Activated T-helper 1 cell treated with Interleukin-2 at 50 U/mL for 16 hours (primary cell): ENCODE results near the gene TENM3.

Source experiments
- DNase-seq: peaks from one replicate; pipeline ENCODE4 v3.0.0-alpha.2; 2020; ENCODE audit warnings: low read depth

The TENM3 gene

DNA sequence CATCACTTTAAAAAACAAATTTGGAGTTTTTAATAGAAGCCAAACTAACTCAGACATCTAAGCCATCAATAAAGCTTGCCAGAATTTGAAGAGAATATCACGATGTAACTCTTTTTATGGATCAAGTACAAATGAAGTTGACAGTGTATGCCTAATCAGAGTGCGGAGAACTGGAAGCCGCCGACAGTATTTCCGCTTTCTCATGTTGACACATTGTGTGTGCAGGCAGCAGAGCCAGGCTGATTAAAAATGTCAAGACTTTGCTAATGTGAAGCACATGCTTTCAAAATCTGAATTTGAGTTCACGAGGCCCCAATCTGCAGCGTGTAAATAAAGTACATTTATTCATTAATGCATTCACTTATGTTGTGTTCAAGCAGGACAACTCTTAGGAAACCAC, 161.2 kb downstream of the TENM3 start:
- no peak for DNase-seq

DNA sequence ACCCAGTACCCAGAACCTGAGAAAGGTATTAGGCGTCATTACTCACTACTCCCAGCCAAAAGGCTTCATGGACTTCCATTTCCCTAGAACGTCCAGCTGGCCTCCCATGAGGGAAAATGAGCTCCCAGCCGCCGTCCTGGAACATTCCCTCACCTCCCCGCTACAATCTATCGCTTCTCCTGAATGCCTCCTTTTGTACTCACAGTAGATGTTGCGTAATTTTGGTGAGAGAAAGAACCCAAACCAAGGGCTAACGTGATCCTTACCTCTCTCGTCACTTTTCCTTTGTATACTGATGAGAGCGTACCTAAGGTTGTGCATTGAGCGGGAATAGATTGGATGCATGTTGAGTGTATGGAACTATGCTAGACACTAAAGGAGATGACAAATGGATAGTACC, 161.9 kb downstream of the TENM3 start:
- DNase-seq = no peak

DNA sequence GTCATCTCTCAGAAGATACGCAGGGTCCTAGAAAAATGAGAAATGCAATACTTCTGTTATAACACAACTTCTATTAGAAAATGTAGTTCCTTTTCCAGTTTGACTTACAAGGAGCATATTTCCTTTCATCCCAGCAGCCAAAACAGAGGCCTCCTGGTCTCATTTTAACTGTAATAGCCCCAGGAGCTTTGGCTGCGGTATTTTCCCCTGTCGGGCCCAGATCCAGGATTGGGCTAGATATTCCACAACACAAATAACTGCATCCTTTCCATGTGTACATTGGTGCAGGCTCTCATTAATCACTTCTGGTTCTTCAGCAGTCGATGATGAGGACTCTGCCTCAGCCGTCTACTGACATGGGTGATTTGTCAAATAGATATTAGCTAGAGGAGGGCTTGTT, 166.1 kb downstream of the TENM3 start:
- DNase-seq = no peak

DNA sequence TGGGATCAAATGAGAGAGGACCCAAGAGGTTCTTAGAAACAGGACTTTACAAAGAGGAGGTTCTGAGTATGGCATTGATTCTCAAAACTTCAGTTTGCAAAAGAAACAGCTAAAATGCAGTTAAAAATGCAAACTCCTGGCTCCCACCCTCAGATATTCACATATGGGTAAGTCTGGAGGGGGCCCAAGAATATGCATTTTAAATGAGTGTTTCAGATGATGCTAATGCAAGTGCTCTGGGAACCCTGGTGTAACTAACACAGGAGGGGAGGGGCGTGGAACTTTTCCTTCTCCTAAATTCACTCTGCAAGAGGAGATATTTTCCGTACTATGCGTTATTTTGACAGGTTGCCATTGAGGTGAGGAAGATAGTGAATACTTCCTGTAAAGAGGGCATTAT, 168.2 kb downstream of the TENM3 start:
- DNase-seq = no peak

DNA sequence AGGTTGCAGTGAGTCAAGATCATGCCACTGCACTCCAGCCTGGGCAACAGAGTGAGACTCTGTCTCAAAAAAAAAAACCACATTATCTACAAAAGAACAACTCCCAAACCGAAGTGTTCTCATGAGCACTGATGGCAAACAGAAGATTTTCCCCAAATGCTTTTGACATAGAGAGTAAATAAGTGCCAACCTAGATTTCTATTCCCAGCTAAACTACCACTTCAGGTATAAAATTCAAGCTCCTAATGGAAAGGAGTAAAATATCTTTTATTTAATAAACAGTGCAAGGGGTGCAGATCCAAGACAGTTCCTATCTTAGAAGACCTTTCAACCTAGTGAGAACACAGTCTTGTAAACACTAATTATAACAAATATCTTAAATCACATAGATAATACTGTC, 170.3 kb downstream of the TENM3 start:
- no peak for DNase-seq

DNA sequence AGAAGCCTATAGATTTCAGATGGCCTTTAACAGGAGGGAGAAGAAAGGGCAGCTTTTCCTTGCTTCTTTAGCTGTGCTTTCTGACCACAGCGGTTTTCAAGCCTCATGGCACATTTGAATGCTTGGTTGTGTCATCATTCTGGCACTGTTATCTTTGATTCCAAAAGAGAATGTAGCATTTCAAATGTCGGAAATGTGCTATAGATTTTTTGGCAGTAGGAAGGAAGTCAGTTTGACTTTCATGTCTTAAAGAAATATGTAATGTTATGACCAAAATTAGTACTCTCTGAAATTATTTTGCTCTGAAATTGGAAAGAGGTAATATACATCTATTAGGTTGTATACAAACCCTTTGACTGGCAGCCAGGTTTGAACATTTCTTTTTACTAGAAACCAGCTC, 171.9 kb downstream of the TENM3 start:
- DNase-seq = no peak

DNA sequence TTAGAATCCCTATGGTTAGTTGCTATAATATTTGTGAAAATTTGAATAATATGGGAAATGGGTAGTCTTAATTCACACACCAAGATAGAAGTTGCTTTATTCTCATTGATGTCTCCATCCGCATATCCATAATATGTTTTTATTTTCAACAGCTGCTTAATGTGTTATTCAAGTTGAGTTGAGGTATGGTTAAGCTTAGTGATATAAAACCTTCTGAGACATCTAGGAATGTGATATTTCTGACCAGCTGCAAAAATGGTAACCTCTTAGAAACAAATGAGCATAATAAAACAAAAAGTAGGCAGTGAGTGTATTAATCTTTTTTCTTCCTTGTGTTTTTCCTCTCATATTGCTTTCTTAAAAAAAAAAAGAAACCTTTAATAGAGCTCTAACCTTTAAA, 172.9 kb downstream of the TENM3 start:
- no peak for DNase-seq

DNA sequence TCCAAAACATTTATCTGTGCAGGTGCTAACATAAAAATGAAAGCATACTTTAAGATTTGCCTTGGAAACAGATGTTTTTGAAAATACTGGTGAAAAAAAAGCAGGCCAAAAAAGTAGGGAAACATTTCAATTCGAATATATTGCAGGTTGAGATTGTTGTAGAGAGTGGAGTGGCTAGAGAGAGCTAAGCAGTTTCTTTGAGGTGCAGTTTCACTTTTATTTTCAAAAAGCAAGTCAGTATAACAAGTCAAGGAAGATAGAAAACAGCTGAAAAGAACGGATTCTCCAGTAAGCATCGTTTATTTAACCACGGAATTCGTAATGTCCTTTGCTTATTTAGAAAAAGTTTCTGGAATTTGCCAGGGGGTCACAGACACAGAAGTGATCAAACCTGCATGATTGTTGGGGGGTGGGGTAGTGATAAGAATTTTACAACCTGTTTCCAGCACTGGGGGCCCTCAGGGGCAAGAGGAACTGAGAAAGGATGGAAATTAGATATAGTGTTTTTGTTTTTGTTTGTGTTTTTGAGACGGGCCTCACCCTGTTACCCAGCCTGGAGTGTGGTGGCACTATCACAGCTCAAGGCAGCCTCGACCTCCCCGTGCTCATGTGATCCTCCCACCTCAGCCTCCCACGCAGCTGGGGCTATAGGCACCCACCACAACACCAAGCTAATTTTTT, 175.0 kb downstream of the TENM3 start:
- DNase-seq = no peak

DNA sequence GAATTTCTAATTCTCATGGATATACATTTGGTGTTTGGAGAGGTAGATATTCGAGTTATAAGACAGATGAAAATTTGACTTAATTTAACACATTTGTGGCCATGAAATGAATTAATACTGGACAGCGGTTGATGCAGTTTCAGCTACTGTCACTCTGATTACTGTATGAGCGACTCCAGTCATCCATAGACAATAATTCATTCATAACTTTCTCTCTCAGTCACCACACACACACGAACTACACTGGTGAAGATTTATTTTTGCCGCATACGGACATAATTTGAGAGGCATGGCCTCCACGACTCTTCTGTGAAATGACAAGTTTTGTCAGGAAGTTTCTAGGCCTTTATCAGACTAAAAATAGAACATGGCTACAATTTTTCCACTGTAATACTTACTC, 177.0 kb downstream of the TENM3 start:
- DNase-seq = no peak

DNA sequence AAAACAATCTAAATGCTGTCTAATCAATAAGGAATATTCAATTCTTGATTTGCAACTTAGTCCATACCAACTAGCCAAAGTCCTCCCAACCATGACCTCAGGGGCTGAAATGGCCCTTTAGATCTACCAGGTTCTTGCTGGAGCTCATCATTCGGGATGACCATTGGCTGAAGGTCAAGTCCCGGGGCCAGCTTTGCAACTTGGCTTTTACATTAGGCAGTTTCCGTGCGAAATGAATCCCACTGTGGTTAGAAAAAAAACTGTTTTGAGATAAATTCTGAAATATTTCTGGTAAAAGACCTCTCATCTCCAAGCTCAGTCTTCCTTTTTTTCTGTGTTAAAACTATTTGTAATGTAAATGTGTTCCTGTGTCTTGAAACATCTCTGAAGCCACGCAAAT, 178.6 kb downstream of the TENM3 start:
- DNase-seq = no peak

DNA sequence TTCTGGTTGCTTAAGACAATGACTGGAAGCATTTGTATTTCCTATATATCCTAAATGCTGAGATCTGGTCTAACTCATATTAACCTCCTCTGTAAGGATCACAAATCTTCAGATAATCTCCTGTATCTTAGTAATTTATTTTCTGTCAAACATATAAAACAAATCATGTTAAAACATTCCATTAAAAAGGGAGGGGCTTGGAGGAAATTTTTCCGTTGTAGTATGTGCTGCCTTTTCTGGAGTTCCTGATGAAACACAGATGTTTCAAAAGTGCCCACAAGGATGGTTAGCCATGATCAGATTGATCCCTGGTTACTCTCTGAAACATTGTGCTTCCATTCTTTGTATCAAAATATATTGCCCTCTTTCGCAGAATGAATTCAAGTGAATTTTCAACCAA, 182.1 kb downstream of the TENM3 start:
- DNase-seq = no peak

DNA sequence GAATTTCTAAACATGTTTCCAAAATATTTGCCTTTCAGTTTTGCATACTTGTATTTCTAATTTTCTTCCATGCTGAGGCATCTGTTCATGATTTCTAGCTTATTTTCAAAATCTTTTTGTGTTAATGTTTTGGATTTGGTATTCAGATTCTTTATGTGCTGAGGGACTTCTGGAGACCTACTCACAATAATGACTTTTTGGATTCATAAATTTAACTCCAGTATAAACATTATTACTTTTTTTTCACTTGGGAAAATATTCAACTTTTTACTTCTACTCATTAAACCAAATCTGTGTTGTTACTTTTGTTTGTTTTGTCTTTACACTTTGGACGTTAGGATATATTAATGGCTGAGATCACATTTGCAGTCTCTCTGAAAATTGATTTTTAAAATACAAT, 183.7 kb downstream of the TENM3 start:
- no peak for DNase-seq

DNA sequence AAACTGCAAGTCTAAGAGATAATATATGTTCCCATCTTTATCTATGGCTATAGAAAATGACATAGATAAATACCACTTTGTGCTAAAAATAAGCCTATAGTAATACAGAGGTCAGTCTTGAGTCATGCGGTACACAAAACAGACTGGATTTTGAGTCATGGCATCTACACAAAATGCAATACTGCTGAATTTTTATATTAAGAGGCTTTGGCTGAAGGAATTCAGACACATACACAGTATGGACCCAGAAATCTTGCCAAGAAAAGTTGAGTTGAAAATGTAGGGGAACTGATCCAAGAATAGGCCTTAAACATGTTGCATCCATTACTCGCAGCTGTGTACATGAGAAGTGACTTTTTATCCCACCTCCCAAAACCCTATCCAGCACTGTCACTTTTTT, 184.4 kb downstream of the TENM3 start:
- DNase-seq = no peak

DNA sequence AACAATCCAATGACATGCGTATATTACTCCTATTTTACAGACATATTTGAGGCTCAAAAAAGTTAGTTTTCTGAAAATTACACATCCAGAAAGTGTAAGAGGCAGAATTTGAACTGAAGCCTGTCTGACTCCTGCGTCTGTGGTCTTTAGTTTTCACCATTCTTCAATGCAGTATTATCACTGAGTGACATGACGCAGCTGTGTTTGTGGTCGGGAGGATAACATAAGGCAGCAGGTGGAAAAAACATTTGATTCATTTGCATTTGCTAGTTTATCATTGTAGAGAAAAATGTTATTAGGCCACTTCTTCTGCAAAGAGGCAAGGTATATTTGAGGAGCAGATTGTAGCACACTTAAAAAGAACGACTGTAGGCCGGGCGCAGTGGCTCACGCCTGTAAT, 186.7 kb downstream of the TENM3 start:
- DNase-seq = no peak

DNA sequence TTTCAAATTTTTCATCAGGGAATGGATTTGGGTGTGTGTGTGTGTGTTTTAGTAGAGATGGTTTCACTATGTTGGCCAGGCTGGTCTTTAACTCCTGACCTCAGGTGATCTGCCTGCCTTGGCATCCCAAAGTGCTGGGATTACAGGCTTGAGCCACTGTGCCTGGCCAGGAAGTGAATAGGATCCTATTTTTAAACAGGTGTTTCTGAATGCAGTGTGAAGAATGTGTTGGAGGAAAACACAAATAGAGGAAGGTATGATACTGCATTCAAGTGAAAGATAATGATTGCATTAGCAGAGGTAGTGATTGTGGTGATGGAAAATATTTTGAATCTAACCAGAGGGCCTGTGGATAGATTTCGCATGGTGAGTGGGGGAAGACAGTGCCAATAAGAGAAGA, 189.6 kb downstream of the TENM3 start:
- no peak for DNase-seq

DNA sequence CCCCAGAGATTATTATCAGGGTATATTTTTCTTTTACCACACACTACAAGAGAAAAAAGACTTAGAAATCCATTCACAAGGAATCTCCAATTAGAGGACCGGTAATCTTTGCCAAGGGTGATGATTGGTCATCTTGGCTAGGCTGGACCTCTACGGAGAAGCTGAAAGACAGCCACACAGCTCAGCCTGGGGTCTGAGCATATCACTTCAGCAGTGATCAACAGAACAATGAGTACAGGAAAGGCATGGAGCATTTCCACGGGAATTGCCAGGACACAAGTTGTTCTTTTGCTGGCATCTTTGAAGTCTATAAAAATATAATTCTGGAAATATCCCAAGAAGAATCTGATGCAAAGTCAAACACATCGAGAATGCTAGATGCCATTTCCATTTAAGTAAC, 191.5 kb downstream of the TENM3 start:
- DNase-seq = no peak

DNA sequence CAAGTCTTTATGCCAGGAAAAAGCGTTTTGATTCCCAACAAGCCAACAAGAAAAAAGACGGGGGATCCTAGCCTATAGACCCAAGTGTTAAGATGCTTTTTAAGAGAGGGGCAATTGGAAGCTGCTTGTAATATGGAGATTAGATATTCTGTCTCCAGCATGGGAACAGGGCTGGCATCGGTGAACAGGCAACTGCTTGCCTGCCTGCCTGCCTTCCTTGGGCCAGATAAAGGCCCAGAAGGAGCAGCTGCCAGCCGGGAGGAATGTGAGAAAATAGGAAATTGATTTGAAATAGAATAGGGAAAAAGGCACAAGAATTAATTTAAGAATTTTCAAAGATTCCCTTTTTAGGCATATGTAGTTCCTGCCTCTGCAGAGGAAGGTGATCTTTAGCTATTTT, 192.2 kb downstream of the TENM3 start:
- no peak for DNase-seq

DNA sequence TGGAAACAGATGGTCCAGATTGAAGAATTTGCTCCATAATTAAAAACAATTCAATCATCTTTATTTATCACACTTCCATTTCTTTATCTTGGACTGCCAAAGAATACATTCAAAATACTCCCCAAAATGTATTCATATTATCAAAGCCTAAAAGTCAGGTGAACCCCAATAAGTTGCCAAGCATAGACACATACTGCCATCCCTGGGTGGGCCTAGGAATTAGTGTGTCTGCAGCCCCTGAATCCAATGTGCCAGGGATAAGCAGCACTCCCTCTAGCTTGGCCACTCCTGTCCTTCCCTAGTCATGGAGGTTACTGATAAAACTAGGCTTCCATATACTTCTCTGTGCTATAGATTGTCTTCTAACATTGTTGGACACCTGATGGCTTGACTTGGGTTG, 199.9 kb downstream of the TENM3 start:
- no peak for DNase-seq

DNA sequence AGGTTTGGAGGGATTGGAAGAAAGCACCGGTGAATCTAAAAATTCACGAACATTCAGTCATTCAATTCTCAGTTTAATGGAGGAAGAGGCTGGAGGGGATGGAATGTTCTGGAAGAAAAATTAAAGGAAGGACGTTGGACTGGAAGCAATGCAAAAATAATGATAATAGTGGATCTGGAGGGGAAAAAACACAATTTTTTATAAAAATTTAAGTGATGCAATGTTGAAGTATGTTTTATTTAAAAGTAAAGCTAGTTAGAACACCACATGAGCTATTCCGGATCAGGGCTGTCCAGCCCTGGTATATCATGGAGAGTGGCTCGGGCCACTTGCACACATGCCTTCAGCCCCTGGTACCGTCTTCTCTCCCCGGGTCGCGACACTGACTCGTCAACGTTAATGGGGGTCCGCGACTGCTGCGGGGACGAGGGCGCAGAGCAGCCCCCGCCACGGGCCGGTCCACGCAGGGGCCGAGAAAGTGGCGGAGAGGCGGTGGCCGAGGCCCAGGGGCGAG, 204.6 kb downstream of the TENM3 start:
- DNase-seq = no peak

DNA sequence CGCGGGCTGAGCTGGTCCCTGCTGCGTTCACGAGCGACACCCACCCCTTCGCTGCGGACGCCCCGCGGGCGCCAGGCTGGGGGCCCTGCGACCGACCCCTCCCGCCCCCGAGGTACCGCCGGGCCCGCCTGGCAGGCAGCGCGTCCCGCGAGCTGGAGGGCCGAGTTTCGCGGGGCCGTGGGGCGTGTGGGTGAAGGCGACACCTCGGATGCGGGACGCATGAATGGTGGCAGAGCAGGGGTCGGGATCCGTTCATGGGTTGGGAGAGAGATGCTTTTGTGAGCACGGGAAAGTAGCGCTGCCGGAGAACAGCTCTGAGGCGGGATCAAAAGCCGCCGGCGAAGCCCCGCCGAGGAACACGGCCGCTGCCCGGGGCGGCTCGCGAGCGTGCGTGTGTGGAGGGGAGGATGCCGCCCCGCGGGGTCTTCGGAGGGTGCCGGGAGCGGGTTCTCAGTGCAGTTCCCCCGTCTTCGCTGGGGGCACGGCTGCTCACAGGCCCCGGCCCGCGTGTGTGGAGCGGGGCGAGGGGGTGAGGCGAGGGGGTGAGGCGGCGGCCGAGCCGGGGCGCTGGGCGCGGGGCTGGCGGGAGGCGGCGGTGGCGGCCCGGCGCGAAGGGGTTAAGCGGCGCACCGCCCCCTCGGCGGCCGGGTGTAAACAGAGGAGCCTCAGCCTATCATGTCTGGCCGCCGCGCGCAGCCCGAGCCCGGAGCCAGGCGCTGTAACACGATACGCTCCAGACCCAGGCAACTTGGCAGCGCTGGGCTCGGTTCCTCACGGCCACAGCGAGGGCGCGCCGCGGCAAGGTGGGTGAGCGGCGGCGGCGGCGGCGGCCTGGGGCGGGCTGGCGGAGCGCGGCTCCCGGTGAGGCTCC, 205.3 kb downstream of the TENM3 start:
- no peak for DNase-seq

DNA sequence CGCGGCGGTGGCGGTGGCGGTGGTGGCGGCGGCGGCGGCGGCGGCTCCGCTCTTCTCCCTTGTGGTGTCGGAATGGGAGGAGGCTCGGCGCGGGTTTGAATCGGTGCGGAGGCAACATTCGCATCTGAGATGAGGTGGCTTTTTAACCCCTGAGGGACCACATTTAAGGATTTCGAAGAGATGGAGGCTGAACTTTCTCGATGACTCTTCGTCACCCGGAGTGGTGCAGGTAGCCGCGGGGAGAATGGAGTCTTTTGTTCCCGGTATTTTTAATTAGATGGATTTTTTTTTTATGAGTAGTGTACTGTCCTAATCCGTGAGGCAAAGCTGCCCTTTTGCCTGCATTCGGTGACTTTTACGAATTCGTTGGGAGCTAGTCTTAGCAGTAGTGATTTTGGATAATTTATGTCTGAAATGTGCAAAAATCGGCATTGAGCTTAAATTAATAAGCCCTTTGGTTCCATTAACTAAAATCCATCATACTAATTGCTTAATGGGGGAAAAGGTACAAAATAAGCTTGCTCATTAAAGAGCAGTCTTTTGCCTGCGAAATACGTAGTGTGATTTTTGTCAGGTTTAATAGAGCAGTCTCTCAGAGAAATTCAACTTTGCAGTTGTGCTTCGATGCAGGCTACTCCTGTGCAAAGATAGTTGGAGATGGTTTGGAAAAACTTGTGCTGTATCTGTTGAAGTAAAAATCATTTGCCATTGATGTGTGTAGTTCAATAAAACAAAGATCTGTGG, 206.2 kb downstream of the TENM3 start:
- DNase-seq = no peak

DNA sequence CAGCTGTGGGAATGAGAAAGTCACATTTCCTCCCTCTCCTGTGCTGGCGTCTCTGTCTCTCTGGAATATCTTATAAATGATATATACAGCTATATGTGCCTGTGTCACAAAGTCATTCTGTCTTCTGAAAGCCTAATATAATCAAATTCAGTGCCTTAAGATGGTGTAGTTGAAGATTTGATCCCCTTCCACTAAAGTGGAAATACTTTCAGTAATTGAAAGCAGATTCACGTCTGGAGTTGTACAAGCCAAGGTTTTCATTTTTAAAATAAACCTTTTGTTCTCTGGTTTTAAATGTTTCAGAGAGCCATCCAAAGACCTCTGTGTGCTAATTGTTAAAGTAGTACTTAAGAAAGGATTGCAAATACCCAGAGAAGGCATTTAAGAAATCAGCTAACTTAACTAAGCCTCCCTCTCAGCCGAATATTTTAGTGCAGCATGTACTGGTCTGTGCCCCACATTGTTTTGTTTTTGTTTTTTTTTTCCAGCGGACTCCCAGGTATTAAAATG, 206.8 kb downstream of the TENM3 start:
- DNase-seq = no peak

DNA sequence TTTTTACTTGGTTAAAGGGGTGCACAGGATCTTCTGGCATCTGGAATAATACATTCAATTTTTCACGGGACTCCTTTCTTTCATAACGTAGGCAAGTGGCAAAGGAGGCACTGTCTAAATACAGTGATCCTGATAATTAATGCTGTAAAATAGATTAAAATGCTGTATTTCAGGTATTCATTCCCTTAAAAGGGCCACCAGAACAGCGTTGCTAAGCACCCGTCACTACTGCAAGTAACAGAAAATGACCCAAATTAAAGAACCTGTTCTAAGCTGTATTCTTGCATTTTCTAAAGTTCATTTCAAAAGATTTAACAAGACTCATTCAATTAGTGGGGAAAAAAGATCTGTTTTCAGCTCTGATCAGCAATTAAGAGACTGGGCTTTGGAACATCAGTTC, 208.2 kb downstream of the TENM3 start:
- DNase-seq = no peak
